ENCODE measurements around the gene IGFBP3. TPM values are rescaled to one million over a fixed set of nuclear protein-coding genes. Genes with fewer than 3 reads are reported as not detected.

IGFBP3 gene
- total and polyA plus RNA-seq, 4 donors: 87.0 to 244 (median 182) TPM

GRCh38 chr7:45930967-45931366, 9.9 kb upstream of the IGFBP3 start:
- Histone ChIP-seq H3K27me3 (ENCODE audit: control insufficient read depth in 4 of 4, insufficient read depth in 4 of 4, low read length in 3 of 4) (no peaks in the 10 kb centered on the region), H3K4me3 (ENCODE audit: low read depth in 1 of 3, low read length in 3 of 3) (no peak overlapping the region), H3K36me3 (ENCODE audit: control insufficient read depth in 4 of 4, insufficient read depth in 3 of 4, low read depth in 1 of 4, low read length in 3 of 4) (no peaks in the 10 kb centered on the region), H3K4me1 (ENCODE audit: control insufficient read depth in 4 of 4, insufficient read depth in 4 of 4, low read length in 3 of 4) (no peaks in the 10 kb centered on the region), H3K9me3 (ENCODE audit: control insufficient read depth in 4 of 4, low read length in 3 of 4) (no peaks in the 10 kb centered on the region), H3K27ac (ENCODE audit: low read depth in 1 of 2, low read length in 2 of 2) (no peak overlapping the region), H3K9ac (ENCODE audit: low read depth in 1 of 2, low read length in 2 of 2) (no peak overlapping the region)
- TF ChIP-seq ATF3 (IDR thresholded peaks at IDR 0.05) (no peak), SP1 (IDR thresholded peaks at IDR 0.05) (no peak)
- no peak for DNase-seq (ENCODE audit: low spot score)

- WGBS: 58% methylated on average over 3 of the region's 3 CpGs
- H3K9ac ChIP-seq (ENCODE audit: low read depth in 1 of 2, low read length in 2 of 2): no peak overlapping the region
These were observed 6.6 kb upstream of the IGFBP3 start for GRCh38 chr7:45927721-45928120.

More at GRCh38 chr7:45927721-45928120, 6.6 kb upstream of the IGFBP3 start:
- Histone ChIP-seq H3K4me3 (ENCODE audit: low read depth in 1 of 3, low read length in 3 of 3) (no peak overlapping the region), H3K4me1 (ENCODE audit: control insufficient read depth in 4 of 4, insufficient read depth in 4 of 4, low read length in 3 of 4) (peaks cover 0 to 7% (median 4%) of the 10 kb centered on the region in 4 donors), H3K27ac (ENCODE audit: low read depth in 1 of 2, low read length in 2 of 2) (no peak overlapping the region), H3K27me3 (ENCODE audit: control insufficient read depth in 4 of 4, insufficient read depth in 4 of 4, low read length in 3 of 4) (peaks cover 0 to 4% (median 1%) of the 10 kb centered on the region in 4 donors), H3K9me3 (ENCODE audit: control insufficient read depth in 4 of 4, low read length in 3 of 4) (no peaks in the 10 kb centered on the region), H3K36me3 (ENCODE audit: control insufficient read depth in 4 of 4, insufficient read depth in 3 of 4, low read depth in 1 of 4, low read length in 3 of 4) (no peaks in the 10 kb centered on the region)
- TF ChIP-seq HNF4G (IDR thresholded peaks at IDR 0.05) (no peak), GABPA (IDR thresholded peaks at IDR 0.05 in 1 of 2, conservative IDR thresholded peaks at IDR 0.05 in 1 of 2) (no peak), RAD21 (IDR thresholded peaks at IDR 0.05) (no peak), YY1 (IDR thresholded peaks at IDR 0.05) (no peak), MAX (IDR thresholded peaks at IDR 0.05) (no peak), ATF3 (IDR thresholded peaks at IDR 0.05) (no peak), FOXA2 (IDR thresholded peaks at IDR 0.05) (no peak), EGR1 (IDR thresholded peaks at IDR 0.05; ENCODE audit: low read depth in 2 of 2) (no peak), SP1 (IDR thresholded peaks at IDR 0.05) (no peak), CTCF (IDR thresholded peaks at IDR 0.05; ENCODE audit: low read depth, low read length, missing input control) (no peak), NR2F2 (IDR thresholded peaks at IDR 0.05) (no peak), TAF1 (conservative IDR thresholded peaks at IDR 0.05) (no peak), RXRA (IDR thresholded peaks at IDR 0.05) (no peak), FOXA1 (IDR thresholded peaks at IDR 0.05) (no peak), JUND (IDR thresholded peaks at IDR 0.05) (no peak), HNF4A (conservative IDR thresholded peaks at IDR 0.05) (no peak)
- TF ChIP-seq, protein P1, sequence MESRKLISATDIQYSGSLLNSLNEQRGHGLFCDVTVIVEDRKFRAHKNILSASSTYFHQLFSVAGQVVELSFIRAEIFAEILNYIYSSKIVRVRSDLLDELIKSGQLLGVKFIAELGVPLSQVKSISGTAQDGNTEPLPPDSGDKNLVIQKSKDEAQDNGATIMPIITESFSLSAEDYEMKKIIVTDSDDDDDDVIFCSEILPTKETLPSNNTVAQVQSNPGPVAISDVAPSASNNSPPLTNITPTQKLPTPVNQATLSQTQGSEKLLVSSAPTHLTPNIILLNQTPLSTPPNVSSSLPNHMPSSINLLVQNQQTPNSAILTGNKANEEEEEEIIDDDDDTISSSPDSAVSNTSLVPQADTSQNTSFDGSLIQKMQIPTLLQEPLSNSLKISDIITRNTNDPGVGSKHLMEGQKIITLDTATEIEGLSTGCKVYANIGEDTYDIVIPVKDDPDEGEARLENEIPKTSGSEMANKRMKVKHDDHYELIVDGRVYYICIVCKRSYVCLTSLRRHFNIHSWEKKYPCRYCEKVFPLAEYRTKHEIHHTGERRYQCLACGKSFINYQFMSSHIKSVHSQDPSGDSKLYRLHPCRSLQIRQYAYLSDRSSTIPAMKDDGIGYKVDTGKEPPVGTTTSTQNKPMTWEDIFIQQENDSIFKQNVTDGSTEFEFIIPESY (IDR thresholded peaks at IDR 0.05): no peak
- TF ChIP-seq, protein P2, sequence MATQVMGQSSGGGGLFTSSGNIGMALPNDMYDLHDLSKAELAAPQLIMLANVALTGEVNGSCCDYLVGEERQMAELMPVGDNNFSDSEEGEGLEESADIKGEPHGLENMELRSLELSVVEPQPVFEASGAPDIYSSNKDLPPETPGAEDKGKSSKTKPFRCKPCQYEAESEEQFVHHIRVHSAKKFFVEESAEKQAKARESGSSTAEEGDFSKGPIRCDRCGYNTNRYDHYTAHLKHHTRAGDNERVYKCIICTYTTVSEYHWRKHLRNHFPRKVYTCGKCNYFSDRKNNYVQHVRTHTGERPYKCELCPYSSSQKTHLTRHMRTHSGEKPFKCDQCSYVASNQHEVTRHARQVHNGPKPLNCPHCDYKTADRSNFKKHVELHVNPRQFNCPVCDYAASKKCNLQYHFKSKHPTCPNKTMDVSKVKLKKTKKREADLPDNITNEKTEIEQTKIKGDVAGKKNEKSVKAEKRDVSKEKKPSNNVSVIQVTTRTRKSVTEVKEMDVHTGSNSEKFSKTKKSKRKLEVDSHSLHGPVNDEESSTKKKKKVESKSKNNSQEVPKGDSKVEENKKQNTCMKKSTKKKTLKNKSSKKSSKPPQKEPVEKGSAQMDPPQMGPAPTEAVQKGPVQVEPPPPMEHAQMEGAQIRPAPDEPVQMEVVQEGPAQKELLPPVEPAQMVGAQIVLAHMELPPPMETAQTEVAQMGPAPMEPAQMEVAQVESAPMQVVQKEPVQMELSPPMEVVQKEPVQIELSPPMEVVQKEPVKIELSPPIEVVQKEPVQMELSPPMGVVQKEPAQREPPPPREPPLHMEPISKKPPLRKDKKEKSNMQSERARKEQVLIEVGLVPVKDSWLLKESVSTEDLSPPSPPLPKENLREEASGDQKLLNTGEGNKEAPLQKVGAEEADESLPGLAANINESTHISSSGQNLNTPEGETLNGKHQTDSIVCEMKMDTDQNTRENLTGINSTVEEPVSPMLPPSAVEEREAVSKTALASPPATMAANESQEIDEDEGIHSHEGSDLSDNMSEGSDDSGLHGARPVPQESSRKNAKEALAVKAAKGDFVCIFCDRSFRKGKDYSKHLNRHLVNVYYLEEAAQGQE (IDR thresholded peaks at IDR 0.05): no peak
- no peak for DNase-seq (ENCODE audit: low spot score)

Measured in liver (tissue), 9 donors.